Endothelial cell of hepatic sinusoid (primary cell): ENCODE measurements around the gene WDR44.
"Not testable (repeated sequence)": the region's sequence is repeated elsewhere in the genome, so short reads cannot be mapped to it uniquely, and the experiment has no call there.

Source experiments
- in situ Hi-C: cut with HindIII; loops from 2 replicates; pipeline ENCODE4 v1.10.0; 2017; ENCODE audit warnings: low sequenced_read_pairs

The WDR44 gene

DNA sequence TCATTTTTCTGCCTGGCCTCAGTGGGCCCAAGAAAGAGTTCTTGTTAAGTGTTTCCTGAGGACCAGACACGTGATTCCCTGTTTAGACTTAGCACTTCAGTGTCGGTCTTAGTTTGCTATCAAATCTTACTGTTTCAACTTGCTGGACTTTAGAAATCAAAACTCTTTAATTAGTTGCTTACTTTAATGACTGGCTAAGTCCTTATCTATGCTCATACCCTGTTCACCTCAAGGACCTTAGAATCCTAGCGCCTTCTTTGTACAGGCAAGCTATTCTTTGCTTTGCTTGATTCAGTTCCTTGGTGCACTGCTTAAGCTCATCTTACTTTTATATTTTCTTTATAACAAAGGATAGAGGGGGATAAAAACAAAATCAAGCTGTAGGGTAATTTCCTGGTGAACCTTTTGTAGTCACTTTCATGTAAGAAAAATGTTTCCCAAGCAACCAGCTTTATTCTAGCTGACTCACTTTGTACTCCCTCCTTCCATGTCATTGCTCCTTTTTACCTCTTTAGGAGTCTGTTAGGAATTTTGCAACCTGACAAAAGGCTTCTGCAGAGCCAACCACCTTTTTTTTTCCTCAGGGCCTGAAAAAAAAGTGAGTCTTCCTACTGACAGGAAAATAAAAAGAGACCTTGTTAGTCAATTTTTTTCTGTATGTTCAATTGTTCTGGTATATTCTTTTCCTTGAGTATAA lies 14.7 kb downstream of the WDR44 start:
- in situ Hi-C loops: no loop called here

GRCh38 chrX:118364261-118364660 lies 18.4 kb downstream of the WDR44 start:
- in situ Hi-C loops: no loop called here

DNA sequence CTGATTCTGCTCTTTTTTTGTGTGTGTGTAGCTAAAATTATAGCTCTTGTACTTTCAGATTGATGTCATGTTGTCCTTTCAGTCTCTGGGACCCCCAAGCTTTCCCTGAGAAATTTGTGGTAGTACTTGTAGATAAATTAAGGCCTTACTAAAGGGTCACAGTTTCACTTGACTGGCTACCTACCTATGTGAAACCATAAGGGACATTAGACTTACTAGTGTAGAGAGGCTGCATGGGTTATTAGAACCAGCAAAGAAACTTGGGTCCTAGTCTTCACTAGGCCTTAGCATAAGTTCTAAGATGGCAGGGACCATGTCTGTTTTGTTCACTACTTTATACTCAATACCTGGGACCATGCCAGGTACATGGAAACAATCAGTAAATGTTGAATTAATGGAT lies 21.4 kb downstream of the WDR44 start:
- in situ Hi-C loops: no loop called here

- in situ Hi-C loops: no loop called here
Observed at GRCh38 chrX:118368398-118368797, 22.5 kb downstream of the WDR44 start.

- in situ Hi-C loops: no loop called here
Observed at GRCh38 chrX:118370921-118371624, 25.2 kb downstream of the WDR44 start.

DNA sequence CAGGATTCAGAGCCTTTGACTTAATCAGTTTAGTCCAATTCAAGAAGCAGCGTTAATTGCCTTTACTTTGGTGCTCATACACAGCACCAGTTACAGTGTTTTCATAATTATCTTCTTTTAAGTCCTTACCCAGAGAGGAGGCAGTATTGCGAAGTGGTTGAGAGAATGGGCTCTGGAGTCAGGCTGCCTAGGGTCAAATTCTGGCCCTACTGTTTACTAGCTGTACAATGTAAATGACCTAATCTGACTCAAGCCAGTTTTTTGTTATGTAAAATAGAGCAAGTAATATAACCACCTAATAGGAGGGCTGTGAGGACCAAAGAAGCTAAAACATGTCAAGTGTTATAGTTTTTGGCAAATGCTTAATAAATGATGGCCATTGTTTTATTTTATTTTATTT lies 27.6 kb downstream of the WDR44 start:
- in situ Hi-C loops: no loop called here

- in situ Hi-C loops: no loop called here
Observed at GRCh38 chrX:118383120-118383519, 37.2 kb downstream of the WDR44 start.

GRCh38 chrX:118392716-118393115 lies 46.8 kb downstream of the WDR44 start:
- in situ Hi-C loops: no loop called here

DNA sequence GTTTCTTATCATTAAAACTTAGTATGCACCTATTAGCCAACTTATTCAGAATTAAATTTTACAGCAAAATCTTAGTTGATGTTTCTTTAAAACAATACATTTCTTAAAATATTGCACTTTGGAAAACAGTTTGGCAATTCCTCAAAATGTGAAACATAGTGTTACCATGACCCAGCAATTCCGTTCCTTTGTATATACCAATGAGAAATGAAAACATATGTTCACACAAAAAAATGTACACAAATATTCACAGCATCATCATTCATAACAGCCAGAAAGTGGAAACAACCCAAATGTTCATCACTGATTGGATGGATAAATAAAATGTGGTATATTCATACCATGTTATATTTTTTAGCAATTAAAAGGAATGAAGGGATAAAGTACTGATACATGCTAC lies 50.2 kb downstream of the WDR44 start:
- in situ Hi-C loops: no loop called here

GRCh38 chrX:118418811-118419251 lies 72.9 kb downstream of the WDR44 start:
- in situ Hi-C loops: no loop called here

GRCh38 chrX:118420462-118420861 lies 74.6 kb downstream of the WDR44 start:
- in situ Hi-C loops: no loop called here

DNA sequence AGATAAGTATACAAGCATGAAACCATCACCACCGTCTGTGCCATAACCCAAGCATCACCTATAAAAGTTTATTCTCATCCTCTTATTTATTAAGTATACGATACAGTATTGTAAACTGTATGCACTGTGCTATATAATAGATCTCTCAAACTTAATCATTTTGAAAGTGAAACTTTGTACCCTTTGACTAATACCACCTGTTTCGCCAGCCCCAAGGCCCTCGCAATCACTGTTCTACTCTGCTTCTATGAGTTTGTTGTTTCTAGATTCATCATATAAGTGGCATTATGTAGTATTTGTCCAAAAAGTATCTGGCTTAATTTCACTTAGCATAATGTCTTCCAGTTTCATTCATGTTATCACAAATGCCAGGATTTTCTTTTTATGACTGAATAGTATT lies 77.7 kb downstream of the WDR44 start:
- in situ Hi-C loops: no loop called here

DNA sequence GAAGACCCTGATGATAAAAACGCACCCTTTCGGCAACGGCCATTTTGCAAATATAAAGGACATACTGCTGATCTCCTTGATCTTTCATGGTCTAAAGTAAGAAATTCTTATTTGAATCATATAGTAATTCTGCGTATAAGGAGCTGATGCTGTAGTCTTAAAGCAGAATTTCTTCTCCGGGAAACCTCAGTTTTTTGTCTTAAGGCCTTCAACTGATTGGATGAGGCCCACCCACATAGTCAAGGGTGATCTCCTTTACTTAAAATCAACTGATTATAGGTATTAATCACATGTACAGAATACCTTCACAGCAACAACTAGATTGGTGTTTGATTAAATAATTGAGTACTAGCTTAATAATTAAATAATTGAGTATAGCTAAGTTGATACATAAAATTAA lies 86.9 kb downstream of the WDR44 start:
- in situ Hi-C loops: no loop called here

DNA sequence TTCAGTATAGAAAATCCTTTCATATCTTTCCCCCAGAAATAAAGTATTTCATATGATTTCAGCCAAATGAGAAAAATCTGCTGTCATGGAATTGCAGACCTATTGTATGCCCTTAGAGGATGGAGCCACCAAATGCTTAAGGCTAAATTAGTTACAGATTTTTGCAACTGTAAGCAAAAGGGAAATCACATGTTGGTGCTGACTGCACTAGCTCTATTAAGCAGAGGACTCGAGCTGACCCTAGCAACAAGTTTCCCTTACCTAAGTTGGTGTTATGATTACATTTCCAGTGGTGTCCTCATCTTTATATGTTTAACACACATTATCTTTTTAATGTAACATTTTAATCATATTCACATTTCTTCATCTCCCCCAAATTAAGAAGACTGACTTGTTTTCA lies 91.4 kb downstream of the WDR44 start:
- in situ Hi-C loops: no loop called here

- in situ Hi-C loops: no loop called here
Observed at GRCh38 chrX:118448273-118448783, 102.4 kb downstream of the WDR44 start.

DNA sequence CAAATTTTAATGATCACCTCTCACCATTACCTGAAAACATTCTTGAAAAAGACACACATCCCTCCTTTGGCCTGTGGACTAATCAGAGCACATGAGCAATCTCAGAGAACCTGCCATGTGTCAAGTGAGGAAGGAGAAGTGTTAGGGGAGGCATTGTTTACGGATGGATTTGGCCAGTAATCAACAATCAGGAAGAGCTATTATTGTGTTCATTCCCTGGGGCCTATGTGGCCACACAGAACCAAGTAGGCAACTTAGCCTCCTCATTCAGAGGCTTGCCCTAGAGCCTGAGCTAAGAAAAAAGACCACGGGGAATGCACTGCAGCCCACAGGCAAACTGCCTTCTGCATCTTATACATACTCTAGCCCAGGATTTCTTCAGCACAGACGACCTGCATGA lies 109.1 kb downstream of the WDR44 start:
- in situ Hi-C loops: no loop called here

- in situ Hi-C loops: no loop called here
Observed at GRCh38 chrX:118459494-118459893, 113.6 kb downstream of the WDR44 start.

DNA sequence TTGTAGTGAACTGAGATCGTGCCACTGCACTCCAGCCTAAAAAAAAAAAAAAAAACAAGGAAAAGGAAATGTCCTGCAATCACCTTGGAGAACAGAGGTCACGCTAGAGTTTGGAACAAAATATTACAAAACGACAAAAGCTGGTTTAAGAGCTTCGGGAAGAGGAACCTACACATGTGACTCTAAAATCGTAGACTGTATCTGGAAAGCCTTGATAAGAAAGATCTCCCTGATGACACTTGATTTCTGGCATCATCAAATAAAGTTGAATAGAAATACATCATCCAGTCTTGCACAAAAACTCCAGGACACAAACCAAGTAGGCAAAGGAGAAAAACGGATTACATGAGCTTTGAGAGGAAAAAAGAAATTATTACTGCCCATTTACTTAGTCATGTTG lies 118.6 kb downstream of the WDR44 start:
- in situ Hi-C loops: no loop called here

DNA sequence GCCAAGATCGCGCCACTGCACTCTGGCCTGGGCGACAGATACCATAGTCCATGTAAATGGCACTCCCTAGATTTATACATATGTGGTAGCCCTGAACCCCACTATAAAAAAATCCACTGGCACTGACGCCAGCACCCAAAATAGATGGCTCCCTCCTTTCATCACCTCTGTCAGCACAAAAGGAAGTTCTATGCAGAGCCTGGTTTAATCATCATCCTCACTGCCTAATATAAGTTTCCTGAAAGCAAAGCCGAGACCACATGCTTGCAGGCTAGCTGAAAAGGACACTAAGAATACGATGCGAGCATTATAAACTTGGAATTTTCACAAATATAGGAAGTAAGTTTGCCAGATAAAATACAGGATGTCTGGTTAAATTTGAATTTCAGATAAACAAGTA lies 122.2 kb downstream of the WDR44 start:
- in situ Hi-C loops: no loop called here

GRCh38 chrX:118470721-118471347 lies 124.9 kb downstream of the WDR44 start:
- in situ Hi-C loops: not testable (repeated sequence)

GRCh38 chrX:118474586-118474985 lies 128.7 kb downstream of the WDR44 start:
- in situ Hi-C loops: no loop called here

GRCh38 chrX:118475903-118476302 lies 130.0 kb downstream of the WDR44 start:
- in situ Hi-C loops: no loop called here
